HepG2 (cell line): ENCODE data around the gene MPZL3. TPM values are rescaled to one million over a fixed set of nuclear protein-coding genes. Genes with fewer than 3 reads are reported as not detected.

Experiments
- ARNTL ChIP-seq: sonication (generic); formaldehyde crosslinking; IDR thresholded peaks from 2 replicates; pipeline ENCODE4 v1.4.0; 2020; ENCODE audit warnings: mild to moderate bottlenecking, missing genetic modification reagents
- CCAR2 ChIP-seq: fragments of 200-400 bp; formaldehyde crosslinking; optimal IDR thresholded peaks from 2 replicates; pipeline ENCODE3; 2018; ENCODE audit warnings: low read depth, mild to moderate bottlenecking, low read length, moderate library complexity
- DPF2 ChIP-seq: sonication (generic); formaldehyde crosslinking; IDR thresholded peaks from 2 replicates; pipeline ENCODE4 v1.4.0; 2020; ENCODE audit warnings: mild to moderate bottlenecking, low read depth, missing genetic modification reagents, borderline replicate concordance
- GFI1 ChIP-seq: sonication (generic); formaldehyde crosslinking; IDR thresholded peaks from 2 replicates; pipeline ENCODE4 v1.5.0; 2020; ENCODE audit warnings: missing genetic modification reagents, mild to moderate bottlenecking, borderline replicate concordance
- HIC2 ChIP-seq: sonication (generic); formaldehyde crosslinking; IDR thresholded peaks from 2 replicates; pipeline ENCODE4 v1.9.0; 2022; ENCODE audit warnings: low read depth, missing genetic modification reagents
- HNF1A ChIP-seq, 2 experiments: sonication (generic) in 1 of 2; formaldehyde crosslinking in 1 of 2; IDR thresholded peaks; 2 replicates each; pipeline versions ENCODE4 v1.4.0 to v1.6.1; 2016 to 2020; ENCODE audit warnings: borderline replicate concordance in 1 of 2, low read depth in 1 of 2, mild to moderate bottlenecking in 1 of 2, missing genetic modification reagents in 1 of 2
- ISX ChIP-seq: sonication (generic); formaldehyde crosslinking; conservative IDR thresholded peaks from 2 replicates; pipeline ENCODE4 v1.5.0; 2020; ENCODE audit warnings: missing genetic modification reagents
- MXD3 ChIP-seq: IDR thresholded peaks from 2 replicates; pipeline ENCODE4 v1.6.1; 2016; ENCODE audit warnings: mild to moderate bottlenecking, missing biosample characterization, missing genetic modification reagents
- PATZ1 ChIP-seq: sonication (generic); formaldehyde crosslinking; IDR thresholded peaks from 2 replicates; pipeline ENCODE4 v1.4.0; 2020; ENCODE audit warnings: missing genetic modification reagents
- SKIL ChIP-seq: sonication (generic); formaldehyde crosslinking; IDR thresholded peaks from 2 replicates; pipeline ENCODE4 v1.8.0; 2022; ENCODE audit warnings: missing genetic modification reagents, mild to moderate bottlenecking, moderate library complexity, borderline replicate concordance
- TAF1 ChIP-seq: sonication (generic); formaldehyde crosslinking; IDR thresholded peaks from 2 replicates; pipeline ENCODE4 v1.4.0; 2020; ENCODE audit warnings: missing genetic modification reagents
- THRA ChIP-seq: sonication (generic); formaldehyde crosslinking; IDR thresholded peaks from 2 replicates; pipeline ENCODE4 v1.4.0; 2020; ENCODE audit warnings: missing genetic modification reagents, borderline replicate concordance
- YEATS4 ChIP-seq: sonication (generic); formaldehyde crosslinking; IDR thresholded peaks from 2 replicates; pipeline ENCODE4 v1.4.0; 2020; ENCODE audit warnings: missing genetic modification reagents, borderline replicate concordance
- YY1 ChIP-seq: IDR thresholded peaks from 2 replicates; pipeline ENCODE4 v1.6.1; 2011; ENCODE audit warnings: low read length, low read depth, moderate library complexity, mild to moderate bottlenecking; ENCODE audit not compliant: insufficient read depth, insufficient replicate concordance
- polyA plus RNA-seq, 8 experiments: library from polyadenylated mRNA; depleted of rRNA in 3 of 8; stranded (reverse) in 7 of 8; unstranded in 1 of 8; fragments of >200 nt; fragmentation: Illumina TruSeq in 4 of 8; extraction: Trizol in 4 of 8; gene quantifications; 2 replicates each; pipeline versions ENCODE4 v1.2.1 to v1.2.3, GENCODE V29; 2011 to 2016; ENCODE audit warnings: low read depth in 4 of 8, missing spikeins in 1 of 8, mixed read lengths in 1 of 8; ENCODE audit not compliant: insufficient read depth in 1 of 8
- total RNA-seq, 5 experiments: library from RNA; depleted of rRNA; stranded (reverse); fragments of >200 nt; fragmentation: Illumina TruSeq; extraction: Trizol; gene quantifications; 2 replicates each; pipeline ENCODE4 v1.2.3, GENCODE V29; 2016; ENCODE audit warnings: low read depth in 1 of 5

Gene MPZL3
- total and polyA plus RNA-seq, 2 of the 13 experiments (the other 11 are each of a cell fraction or from before 2014, with no cell fraction given), result 5.3 to 9.3 TPM

GRCh38 chr11:118212131-118212725 lies 39.9 kb downstream of the MPZL3 start (continued):
- TF ChIP-seq HNF1A (IDR thresholded peaks at IDR 0.05; ENCODE audit: low read depth) (peak; percentile 84), HNF1A (CRISPR knock-in tag; IDR thresholded peaks at IDR 0.05; ENCODE audit: borderline replicate concordance) (peak; percentile 94), CCAR2 (peak; percentile 74), THRA (CRISPR knock-in tag) (peak; percentile 64; the same call in 1 of the 2 replicates), SKIL (CRISPR knock-in tag) (peak; percentile 81; the same call in 1 of the 2 replicates), HIC2 (peak; percentile 52), MXD3 (no peak), ISX (CRISPR knock-in tag) (no peak), GFI1 (CRISPR knock-in tag) (peak; percentile 57), TAF1 (CRISPR knock-in tag) (no peak; the same call in 1 of the 2 replicates), PATZ1 (peak; percentile 89), YEATS4 (peak; percentile 77; the same call in 1 of the 2 replicates), YY1 (peak; percentile 19), DPF2 (CRISPR knock-in tag) (peak; percentile 85), ARNTL (CRISPR knock-in tag) (peak; percentile 85)
